ENCODE data around the gene ZNF320.
"Not testable (repeated sequence)": the region's sequence is repeated elsewhere in the genome, so short reads cannot be mapped to it uniquely, and the experiment has no call there.

- not testable (repeated sequence) for TF ChIP-seq SP1, FOXK2, FOXA1 (IDR thresholded peaks at IDR 0.05)
Observed at GRCh38 chr19:52924641-52925040, 27.2 kb upstream of the ZNF320 start.

Measured in HEK293T (cell line).